Stimulated activated CD4-positive, alpha-beta T cell treated with anti-CD3 and anti-CD28 coated beads, Interleukin-2, amount 100 ng/mL, for 24 hours (primary cell): ENCODE measurements around the gene WDR46.

ENCODE experiments used
- DNase-seq, 2 donors: peaks; one replicate each; pipeline ENCODE4 v3.0.0-alpha.2; 2020

WDR46 gene

GRCh38 chr6:33259032-33259431, 30.0 kb downstream of the WDR46 start:
- no peak for DNase-seq

- no peak for DNase-seq
Measured at GRCh38 chr6:33254591-33254990, 34.4 kb downstream of the WDR46 start.

DNA sequence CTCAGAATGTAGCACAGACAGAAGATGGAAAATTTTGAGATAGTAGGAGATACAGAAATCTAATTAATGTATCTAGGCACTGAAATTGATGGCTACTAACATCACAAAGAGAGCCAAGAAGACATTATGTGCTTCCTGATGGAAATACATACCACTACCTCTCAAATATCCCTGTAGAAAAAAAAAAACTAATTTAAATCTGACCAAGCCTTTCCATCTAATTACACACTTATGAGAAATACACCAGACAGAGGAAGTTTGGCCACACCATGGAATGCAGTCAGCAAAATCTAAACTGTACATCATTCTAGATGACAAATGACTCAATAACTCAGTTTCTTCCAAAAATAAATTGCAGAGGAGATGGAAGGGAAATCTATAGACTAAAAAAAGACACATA, 36.3 kb downstream of the WDR46 start:
- DNase-seq, result no peak

DNA sequence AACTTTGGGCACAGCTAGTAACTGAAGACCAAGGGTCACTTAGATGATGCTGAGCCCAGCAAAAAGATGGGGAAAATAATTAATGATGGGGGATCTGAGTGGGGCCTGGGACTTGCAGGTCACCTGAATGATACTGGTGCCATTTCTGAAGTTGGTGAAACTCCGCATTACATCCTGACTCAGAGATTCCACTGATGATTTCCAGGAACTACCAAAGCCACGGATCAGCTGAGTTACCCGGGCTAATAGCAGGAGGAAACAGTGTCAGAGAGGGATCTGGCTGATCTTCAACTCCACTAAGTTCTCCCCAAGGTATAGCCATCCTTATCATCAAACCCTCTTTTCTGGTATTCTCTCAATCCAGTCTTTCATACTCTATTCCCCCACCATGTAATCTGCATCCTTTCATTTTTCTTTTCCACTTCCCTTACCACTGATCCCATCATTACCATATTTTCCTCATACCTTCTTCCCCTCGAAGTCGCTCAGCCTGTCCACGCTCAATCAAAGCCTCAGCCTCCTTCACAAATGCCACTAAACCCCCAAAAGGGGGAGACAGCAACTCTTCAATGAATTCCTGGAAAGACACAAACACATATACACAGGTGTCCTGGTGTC, 37.5 kb downstream of the WDR46 start:
- DNase-seq, result no peak

GRCh38 chr6:33250731-33251130, 38.3 kb downstream of the WDR46 start:
- no peak for DNase-seq

DNA sequence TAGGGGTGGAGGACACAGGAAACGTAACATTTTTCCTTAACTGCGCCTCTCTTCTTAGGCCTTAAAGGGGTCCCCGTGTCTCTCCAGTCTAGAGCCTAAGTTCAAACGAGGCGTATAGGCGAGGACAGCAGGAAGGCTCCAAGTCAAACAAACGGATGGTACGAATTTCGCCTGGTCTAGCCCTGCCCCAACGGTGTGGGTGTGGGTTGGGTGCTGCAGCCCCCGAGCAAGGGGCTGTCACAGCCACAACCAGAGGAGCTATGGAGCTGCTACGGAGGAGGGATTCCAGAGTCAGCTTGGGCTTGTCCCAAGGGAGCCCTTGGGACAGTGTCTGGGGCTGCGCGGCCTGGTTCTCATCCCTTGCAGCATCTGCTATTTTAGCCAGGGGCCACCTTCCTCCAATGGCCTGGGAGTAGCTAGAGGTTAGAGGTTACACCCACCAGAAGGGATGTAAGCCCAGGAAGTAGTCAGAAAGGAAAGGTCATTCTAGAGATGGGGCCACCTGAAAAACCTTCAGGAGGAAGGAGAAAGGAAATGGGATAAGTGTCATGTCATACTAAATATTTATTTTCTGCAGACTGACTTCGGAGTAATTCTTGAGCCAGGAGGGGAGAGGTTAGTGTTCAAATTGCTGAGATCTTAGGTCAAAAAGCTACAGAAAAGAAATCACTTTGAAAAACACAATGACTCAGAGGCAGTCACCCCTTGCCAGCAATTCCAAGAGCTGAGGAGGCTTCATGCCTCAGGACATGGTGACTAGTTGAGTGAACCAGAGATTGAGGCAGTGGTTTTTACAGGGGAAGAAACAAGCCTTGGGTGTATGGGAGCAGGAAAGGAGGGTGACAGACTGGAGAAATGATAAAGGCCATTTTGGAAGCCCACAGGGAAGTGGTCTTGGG, 39.1 kb downstream of the WDR46 start:
- DNase-seq, result no peak

GRCh38 chr6:33248932-33249731, 39.9 kb downstream of the WDR46 start:
- DNase-seq, result peak; percentile 93 to 96

- peak in 1 of 2 donors; percentile 44 for DNase-seq
Measured at GRCh38 chr6:33248643-33248931, 40.5 kb downstream of the WDR46 start.

- peak; percentile 95 for DNase-seq
Measured at GRCh38 chr6:33247977-33248642, 40.9 kb downstream of the WDR46 start.

DNA sequence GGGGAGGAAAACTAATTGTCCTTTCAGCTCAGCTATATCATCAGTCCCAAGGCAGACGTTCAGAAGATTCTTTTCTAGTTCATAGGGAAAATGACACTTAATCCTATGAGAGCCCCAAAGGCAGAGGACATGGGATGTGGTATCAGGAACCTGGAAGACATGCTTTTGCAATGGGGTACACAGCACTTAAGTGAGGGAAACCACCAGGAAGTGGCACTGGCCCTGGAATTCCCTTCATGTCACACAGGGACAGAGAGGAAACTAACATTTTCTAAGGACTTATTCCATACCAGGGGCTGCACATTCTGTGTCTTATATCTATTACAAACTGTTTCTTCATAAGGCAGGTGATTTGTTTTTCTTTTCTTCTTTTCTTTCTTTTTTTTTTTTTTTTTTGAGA, 45.6 kb downstream of the WDR46 start:
- DNase-seq, result no peak

GRCh38 chr6:33241968-33242367, 47.1 kb downstream of the WDR46 start:
- no peak for DNase-seq

DNA sequence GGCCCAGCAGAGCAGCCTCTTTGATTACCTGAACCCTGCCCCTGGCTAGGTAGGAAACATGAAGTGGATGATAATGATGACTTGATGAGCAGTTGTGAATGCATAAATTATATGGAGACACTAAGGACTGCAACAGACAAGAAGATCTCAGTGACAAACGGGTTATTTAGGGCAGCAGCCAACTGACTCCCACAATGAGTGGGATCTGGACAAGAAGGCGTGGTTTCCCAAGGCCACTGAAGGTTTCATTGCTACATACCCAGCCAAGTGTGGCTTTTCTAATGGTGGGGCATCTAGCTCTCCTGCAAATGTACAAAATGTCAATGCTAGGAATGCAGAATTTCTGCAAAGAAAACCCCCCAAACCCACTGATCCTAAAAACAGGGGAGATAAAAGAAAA, 51.3 kb downstream of the WDR46 start:
- DNase-seq, result no peak

DNA sequence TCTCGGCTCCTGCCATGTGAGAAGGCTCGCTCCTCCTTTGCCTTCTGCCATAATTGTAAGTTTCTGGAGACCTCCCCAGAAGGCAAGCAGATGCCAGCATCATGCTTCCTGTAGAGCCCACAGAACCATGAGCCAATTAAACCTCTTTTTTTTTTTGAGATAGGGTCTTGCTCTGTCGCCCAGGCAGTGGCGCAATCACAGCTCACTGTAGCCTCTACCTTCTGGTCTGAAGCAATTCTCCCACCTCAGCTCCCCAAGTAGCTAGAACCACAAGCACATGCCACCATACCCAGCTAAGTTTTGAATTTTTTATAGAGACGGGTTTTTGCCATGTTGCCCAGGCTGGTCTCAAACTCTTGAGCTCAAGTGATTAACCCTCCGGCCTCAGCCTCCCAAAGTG, 52.2 kb downstream of the WDR46 start:
- no peak for DNase-seq

DNA sequence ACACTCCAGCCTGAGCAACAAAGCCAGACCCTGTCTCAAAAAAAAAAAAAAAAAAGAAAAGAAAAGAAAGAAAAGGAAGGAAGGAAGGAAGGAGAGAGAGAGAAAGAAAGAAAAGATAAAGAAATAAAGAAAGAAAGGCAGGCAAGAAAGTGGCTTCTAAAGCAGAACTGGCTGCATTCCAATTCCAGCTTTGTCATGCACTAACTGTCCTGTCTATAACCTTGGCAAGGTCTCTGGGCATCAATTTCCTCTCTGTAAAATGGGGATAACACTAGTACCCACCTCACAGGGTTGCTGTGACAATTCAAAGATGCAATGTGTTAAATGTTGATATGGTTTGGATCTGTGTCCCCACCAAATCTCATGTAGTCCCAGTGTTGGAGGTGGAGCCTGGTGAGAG, 52.7 kb downstream of the WDR46 start:
- DNase-seq, result no peak

DNA sequence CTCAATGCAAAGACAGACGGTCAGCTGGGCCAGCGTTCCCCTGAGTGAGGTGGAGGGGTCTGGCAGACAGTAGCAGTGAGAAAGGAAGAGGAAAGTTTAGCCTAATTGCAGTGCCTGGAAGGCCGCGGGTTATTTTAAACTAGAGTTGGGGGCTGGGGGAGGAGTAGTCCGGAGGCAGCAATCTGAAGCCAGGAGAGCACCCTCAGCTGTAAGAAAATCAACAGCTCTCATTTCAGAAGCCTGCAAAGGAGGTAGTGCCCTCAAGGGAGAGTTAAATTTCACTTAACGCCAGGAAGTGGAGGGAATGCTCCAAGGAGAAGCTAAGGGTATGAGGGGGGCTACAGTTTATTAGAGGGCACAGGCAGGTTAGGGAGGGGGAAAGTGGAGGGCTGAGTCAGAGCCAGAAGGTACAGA, 53.8 kb downstream of the WDR46 start:
- DNase-seq, result no peak
